Natural killer cell (primary cell): ENCODE results near the gene TMEM132D. TPM values are rescaled to one million over a fixed set of nuclear protein-coding genes. Genes with fewer than 3 reads are reported as not detected.
A peak's percentile ranks its signal among the peaks of the same experiment; 100 is the strongest.

Source experiments
- ATAC-seq, 3 donors: fragments of 150-1000 bp in 2 of 3; fragments of 200-7000 bp in 1 of 3; cut with Tn5 transposase; 1 replicate in 1 of 3; 2 replicates in 2 of 3; pipeline ENCODE4 v1.10.0; 2021; ENCODE audit warnings: mild to moderate bottlenecking in 2 of 3, moderate library complexity in 2 of 3
- DNase-seq, 2 donors: peaks; one replicate each; pipeline versions ENCODE4 v3.0.0 to v3.0.0-alpha.2; 2013 to 2021; ENCODE audit warnings: mixed read lengths in 1 of 2
- H3K27ac ChIP-seq: one replicate; pipeline ENCODE4 v1.5.1; 2013; ENCODE audit warnings: mild to moderate bottlenecking, low read length
- H3K27me3 ChIP-seq: one replicate; pipeline ENCODE4 v1.6.1; 2013; ENCODE audit warnings: low read length; ENCODE audit not compliant: control insufficient read depth, insufficient read depth
- H3K36me3 ChIP-seq: one replicate; pipeline ENCODE4 v1.6.1; 2013; ENCODE audit warnings: low read length; ENCODE audit not compliant: control insufficient read depth, insufficient read depth
- H3K4me1 ChIP-seq: one replicate; pipeline ENCODE4 v1.6.1; 2013; ENCODE audit warnings: low read length; ENCODE audit not compliant: control insufficient read depth, insufficient read depth
- H3K4me3 ChIP-seq: one replicate; pipeline ENCODE4 v1.5.1; 2013; ENCODE audit warnings: low read length
- H3K9me3 ChIP-seq: one replicate; pipeline ENCODE4 v1.6.1; 2013; ENCODE audit warnings: low read length; ENCODE audit not compliant: control insufficient read depth, insufficient read depth
- H3K27ac Mint-ChIP-seq, 2 donors: one replicate each; pipeline ENCODE4 v1.8.0; 2022; ENCODE audit warnings: mild to moderate bottlenecking in 2 of 2, mixed read lengths in 2 of 2, moderate library complexity in 1 of 2
- H3K27me3 Mint-ChIP-seq, 2 donors: one replicate each; pipeline ENCODE4 v1.8.0; 2022; ENCODE audit warnings: low read depth in 2 of 2, mixed read lengths in 2 of 2
- H3K36me3 Mint-ChIP-seq: one replicate; pipeline ENCODE4 v1.8.0; 2022; ENCODE audit warnings: mixed read lengths
- H3K4me1 Mint-ChIP-seq, 2 donors: one replicate each; pipeline ENCODE4 v1.8.0; 2022; ENCODE audit warnings: mixed read lengths in 2 of 2
- H3K4me3 Mint-ChIP-seq: one replicate; pipeline ENCODE4 v1.8.0; 2022; ENCODE audit warnings: mild to moderate bottlenecking, moderate library complexity, mixed read lengths
- H3K9me3 Mint-ChIP-seq, 2 donors: one replicate each; pipeline ENCODE4 v1.8.0; 2022; ENCODE audit warnings: mixed read lengths in 2 of 2
- WGBS: methylation state at CpG from one replicate; pipeline ENCODE4 v1.1.7; 2013; ENCODE audit warnings: missing lambda C conversion rate; ENCODE audit not compliant: insufficient coverage; 5-methylcytosine and 5-hydroxymethylcytosine counted together
- intact Hi-C: fragments of 100-400 bp; cut with micrococcal nuclease; formaldehyde crosslinking; loops from one replicate; pipeline ENCODE4 v1.14.2; 2022
- total RNA-seq, 4 donors: library from RNA; stranded (reverse); fragments of 120-200 nt in 1 of 4; gene quantifications; one replicate each; pipeline versions ENCODE4 v1.2.3 to v1.2.4, GENCODE V29; 2013 to 2022
- TF ChIP-seq, protein P1 (sequence below): fragments of 200-600 bp; IDR thresholded peaks from one replicate; pipeline ENCODE4 v1.8.0; 2022; ENCODE audit warnings: antibody characterized with exemption

Gene TMEM132D
- total RNA-seq, 3 donors from 2014 or later (not counting 1 experiment from before 2014, with no cell fraction given), result not detected

DNA sequence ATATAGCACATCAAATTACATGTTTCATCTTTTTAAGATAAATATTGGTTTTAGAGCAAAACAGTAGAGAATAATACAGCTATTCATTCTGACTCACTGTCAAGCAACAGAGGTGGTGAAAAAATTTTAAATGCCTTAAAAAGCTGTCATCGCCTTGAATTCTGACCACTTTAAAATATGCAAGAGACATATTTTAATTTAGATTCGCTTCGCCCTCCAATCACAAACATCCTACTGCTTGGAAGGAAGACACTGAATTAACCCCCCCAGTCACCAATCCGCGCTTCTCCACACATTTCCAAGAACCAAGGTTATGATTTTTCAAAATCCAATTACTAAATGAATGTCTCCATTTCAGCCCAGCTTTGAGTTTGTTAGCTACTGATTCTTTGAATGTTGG lies 112.4 kb downstream of the TMEM132D start:
- H3K27ac Mint-ChIP-seq, result no peak overlapping the region

GRCh38 chr12:129790930-129791329 lies 112.9 kb downstream of the TMEM132D start:
- no peak overlapping the region for H3K4me3 Mint-ChIP-seq
- DNase-seq, result no peak
- intact Hi-C loops, result no loop called here
- no peaks in the 10 kb centered on the region for H3K4me1 Mint-ChIP-seq
- no peak overlapping the region for H3K27ac Mint-ChIP-seq
- H3K27me3 Mint-ChIP-seq, result peaks cover 5 to 7% of the 10 kb centered on the region in 2 donors
- no peaks in the 10 kb centered on the region for H3K36me3 Mint-ChIP-seq
- H3K9me3 ChIP-seq, result no peaks in the 10 kb centered on the region
- no peak overlapping the region for H3K27ac ChIP-seq
- no peaks in the 10 kb centered on the region for H3K4me1 ChIP-seq
- no peaks in the 10 kb centered on the region for H3K9me3 Mint-ChIP-seq
- TF ChIP-seq, protein P1, sequence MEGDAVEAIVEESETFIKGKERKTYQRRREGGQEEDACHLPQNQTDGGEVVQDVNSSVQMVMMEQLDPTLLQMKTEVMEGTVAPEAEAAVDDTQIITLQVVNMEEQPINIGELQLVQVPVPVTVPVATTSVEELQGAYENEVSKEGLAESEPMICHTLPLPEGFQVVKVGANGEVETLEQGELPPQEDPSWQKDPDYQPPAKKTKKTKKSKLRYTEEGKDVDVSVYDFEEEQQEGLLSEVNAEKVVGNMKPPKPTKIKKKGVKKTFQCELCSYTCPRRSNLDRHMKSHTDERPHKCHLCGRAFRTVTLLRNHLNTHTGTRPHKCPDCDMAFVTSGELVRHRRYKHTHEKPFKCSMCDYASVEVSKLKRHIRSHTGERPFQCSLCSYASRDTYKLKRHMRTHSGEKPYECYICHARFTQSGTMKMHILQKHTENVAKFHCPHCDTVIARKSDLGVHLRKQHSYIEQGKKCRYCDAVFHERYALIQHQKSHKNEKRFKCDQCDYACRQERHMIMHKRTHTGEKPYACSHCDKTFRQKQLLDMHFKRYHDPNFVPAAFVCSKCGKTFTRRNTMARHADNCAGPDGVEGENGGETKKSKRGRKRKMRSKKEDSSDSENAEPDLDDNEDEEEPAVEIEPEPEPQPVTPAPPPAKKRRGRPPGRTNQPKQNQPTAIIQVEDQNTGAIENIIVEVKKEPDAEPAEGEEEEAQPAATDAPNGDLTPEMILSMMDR, result no peak
- no peaks in the 10 kb centered on the region for H3K27me3 ChIP-seq
- H3K36me3 ChIP-seq, result no peaks in the 10 kb centered on the region
- ATAC-seq, result no peak
- H3K4me3 ChIP-seq, result no peak overlapping the region

More for the DNA sequence above, 112.4 kb downstream of the TMEM132D start:
- no peaks in the 10 kb centered on the region for H3K27me3 ChIP-seq
- H3K4me3 Mint-ChIP-seq, result no peak overlapping the region
- no peaks in the 10 kb centered on the region for H3K36me3 ChIP-seq
- H3K4me1 Mint-ChIP-seq, result no peaks in the 10 kb centered on the region
- TF ChIP-seq, protein P1, result no peak
- no peak overlapping the region for H3K27ac ChIP-seq
- DNase-seq (no peak), ATAC-seq (no peak)
- no peaks in the 10 kb centered on the region for H3K36me3 Mint-ChIP-seq
- H3K4me1 ChIP-seq, result no peaks in the 10 kb centered on the region
- H3K9me3 Mint-ChIP-seq, result no peaks in the 10 kb centered on the region
- no peak overlapping the region for H3K4me3 ChIP-seq
- no peaks in the 10 kb centered on the region for H3K9me3 ChIP-seq
- intact Hi-C loops, result no loop called here
- peaks cover 5 to 7% of the 10 kb centered on the region in 2 donors for H3K27me3 Mint-ChIP-seq
- 94% methylated on average over 5 of the region's 5 CpGs for WGBS

DNA sequence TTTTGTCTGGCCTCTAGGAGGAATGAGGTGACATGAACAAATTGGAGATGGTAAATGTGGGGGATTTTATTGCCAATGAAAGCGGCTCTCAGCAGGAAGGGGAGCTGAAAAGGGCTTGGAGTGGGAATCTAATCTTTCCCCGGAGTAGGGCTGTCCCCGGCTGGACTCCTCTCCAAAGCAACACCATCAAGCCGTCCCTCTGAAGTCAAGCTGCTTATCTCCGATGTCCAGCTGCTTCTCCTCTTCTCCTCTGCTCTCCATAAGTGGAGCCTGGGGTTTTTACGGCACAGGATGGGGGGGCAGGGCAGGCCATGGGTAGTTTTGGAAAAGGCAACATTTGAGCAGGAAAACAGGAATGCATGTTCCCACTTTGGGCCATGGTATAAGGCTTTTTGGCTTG lies 113.5 kb downstream of the TMEM132D start:
- 59% methylated on average over 4 of the region's 6 CpGs for WGBS
- Histone ChIP-seq H3K27ac (no peak overlapping the region), H3K36me3 (no peaks in the 10 kb centered on the region), H3K27me3 (no peaks in the 10 kb centered on the region), H3K4me1 (no peaks in the 10 kb centered on the region), H3K4me3 (no peak overlapping the region), H3K9me3 (no peaks in the 10 kb centered on the region)
- H3K4me1 Mint-ChIP-seq, result no peaks in the 10 kb centered on the region
- TF ChIP-seq, protein P1, result no peak
- no peaks in the 10 kb centered on the region for H3K9me3 Mint-ChIP-seq
- DNase-seq (no peak), ATAC-seq (no peak)
- intact Hi-C loops, result no loop called here
- H3K4me3 Mint-ChIP-seq, result no peak overlapping the region
- H3K36me3 Mint-ChIP-seq, result no peaks in the 10 kb centered on the region
- H3K27me3 Mint-ChIP-seq, result peaks cover 5 to 7% of the 10 kb centered on the region in 2 donors
- no peak overlapping the region for H3K27ac Mint-ChIP-seq

GRCh38 chr12:129789921-129790320 lies 113.9 kb downstream of the TMEM132D start:
- Mint-ChIP-seq H3K27me3 (peaks cover 5 to 7% of the 10 kb centered on the region in 2 donors), H3K4me1 (no peaks in the 10 kb centered on the region), H3K9me3 (no peaks in the 10 kb centered on the region), H3K36me3 (no peaks in the 10 kb centered on the region), H3K4me3 (no peak overlapping the region), H3K27ac (no peak overlapping the region)
- Histone ChIP-seq H3K9me3 (peaks cover 3% of the 10 kb centered on the region), H3K27ac (no peak overlapping the region), H3K27me3 (no peaks in the 10 kb centered on the region), H3K4me3 (no peak overlapping the region), H3K36me3 (no peaks in the 10 kb centered on the region), H3K4me1 (no peaks in the 10 kb centered on the region)
- WGBS, result 84% methylated on average over 14 of the region's 14 CpGs
- TF ChIP-seq, protein P1, result no peak
- DNase-seq, result no peak
- intact Hi-C loops, result no loop called here
- peak in 1 of 3 donors; percentile 25 for ATAC-seq
